ENCODE data around the gene SLC2A14.

GRCh38 chr12:7784701-7785100 lies 88.0 kb downstream of the SLC2A14 start:
- TF ChIP-seq CTCF (IDR thresholded peaks at IDR 0.05) (no peak), POLR2A (IDR thresholded peaks at IDR 0.05) (no peak)

Measured in thyroid gland (tissue), 4 donors.